GM18519 (cell line): ENCODE measurements around the gene PNPO.
"Not testable (repeated sequence)": the region's sequence is repeated elsewhere in the genome, so short reads cannot be mapped to it uniquely, and the experiment has no call there.

ENCODE experiments used
- ATAC-seq: cut with Tn5 transposase; IDR thresholded peaks from one replicate; pipeline ENCODE4 v1.9.1; 2021; ENCODE audit warnings: mild to moderate bottlenecking, moderate library complexity; ENCODE audit not compliant: unreplicated experiment, low FRiP score

Gene PNPO

DNA sequence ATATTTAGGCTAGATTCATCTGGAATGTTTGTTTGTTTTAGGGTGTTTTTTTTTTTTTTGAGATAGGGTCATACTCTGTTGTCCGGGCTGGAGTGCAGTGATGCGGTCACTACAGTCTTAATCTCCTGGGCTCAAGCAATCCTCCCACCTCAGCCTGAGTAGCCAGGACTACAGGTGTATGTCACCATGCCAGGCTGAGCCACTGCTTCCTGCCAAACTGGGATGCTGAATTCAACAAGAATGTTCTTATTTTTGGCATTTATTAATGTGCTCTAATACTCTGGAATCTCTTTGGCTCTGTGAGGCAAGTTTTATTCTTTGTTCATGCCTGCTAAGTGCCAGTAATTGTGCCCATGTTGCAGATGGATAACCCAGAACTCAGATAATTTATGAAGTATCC lies 23.8 kb upstream of the PNPO start:
- ATAC-seq, result no peak

DNA sequence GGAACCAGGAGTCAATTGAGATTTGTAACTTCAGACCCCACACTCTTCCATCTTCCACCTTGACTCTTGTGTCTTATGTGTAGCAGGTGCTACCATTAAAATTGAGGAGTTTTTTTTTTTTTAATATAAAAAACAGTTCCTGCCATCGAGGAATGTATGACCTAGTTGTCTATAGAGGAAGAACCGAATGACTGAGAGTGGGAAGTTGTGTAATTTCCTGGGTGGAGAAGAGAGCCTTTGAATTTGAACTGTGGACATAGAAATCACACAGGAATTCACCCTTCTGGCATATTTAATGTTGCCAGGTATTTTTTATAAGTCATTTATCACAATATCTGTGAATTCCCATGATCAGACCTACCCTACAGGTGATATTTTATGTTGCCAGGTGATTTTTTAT lies 23.4 kb upstream of the PNPO start:
- no peak for ATAC-seq

DNA sequence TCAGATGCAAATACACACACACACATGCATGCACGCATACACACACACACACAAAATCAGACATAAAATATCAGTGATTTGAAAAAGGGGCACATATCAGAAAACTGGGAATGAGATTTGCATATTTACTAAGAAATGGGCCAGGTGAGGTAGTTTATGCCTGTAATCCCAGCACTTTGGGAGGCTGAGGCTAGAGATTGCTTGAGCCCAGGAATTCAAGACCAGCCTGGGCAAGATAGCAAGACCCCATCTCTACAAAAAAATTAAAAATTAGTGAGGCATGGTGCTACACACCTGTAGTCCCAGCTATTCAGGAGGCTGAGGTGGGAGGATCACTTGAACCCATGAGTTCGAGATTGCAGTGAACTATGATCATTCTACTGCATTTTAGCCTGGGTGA lies 22.4 kb upstream of the PNPO start:
- no peak for ATAC-seq

DNA sequence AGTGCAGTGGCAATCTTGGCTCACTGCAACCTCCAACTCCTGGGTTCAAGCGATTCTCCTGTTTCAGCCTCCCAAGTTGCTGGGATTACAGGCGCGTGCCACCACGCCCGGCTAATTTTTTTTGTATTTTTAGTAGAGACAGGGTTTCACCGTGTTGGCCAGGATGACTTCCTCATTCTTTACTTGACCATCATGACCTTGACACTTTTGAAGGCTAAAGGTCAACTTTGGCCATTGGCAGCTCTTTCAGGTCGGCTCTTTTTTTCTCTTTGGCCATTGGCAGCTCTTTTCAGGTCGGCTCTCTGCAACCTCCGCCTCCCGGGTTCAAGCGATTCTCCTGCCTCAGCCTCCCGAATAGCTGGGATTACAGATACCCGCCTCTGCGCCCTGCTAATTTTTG lies 21.5 kb upstream of the PNPO start:
- not testable (repeated sequence) for ATAC-seq

DNA sequence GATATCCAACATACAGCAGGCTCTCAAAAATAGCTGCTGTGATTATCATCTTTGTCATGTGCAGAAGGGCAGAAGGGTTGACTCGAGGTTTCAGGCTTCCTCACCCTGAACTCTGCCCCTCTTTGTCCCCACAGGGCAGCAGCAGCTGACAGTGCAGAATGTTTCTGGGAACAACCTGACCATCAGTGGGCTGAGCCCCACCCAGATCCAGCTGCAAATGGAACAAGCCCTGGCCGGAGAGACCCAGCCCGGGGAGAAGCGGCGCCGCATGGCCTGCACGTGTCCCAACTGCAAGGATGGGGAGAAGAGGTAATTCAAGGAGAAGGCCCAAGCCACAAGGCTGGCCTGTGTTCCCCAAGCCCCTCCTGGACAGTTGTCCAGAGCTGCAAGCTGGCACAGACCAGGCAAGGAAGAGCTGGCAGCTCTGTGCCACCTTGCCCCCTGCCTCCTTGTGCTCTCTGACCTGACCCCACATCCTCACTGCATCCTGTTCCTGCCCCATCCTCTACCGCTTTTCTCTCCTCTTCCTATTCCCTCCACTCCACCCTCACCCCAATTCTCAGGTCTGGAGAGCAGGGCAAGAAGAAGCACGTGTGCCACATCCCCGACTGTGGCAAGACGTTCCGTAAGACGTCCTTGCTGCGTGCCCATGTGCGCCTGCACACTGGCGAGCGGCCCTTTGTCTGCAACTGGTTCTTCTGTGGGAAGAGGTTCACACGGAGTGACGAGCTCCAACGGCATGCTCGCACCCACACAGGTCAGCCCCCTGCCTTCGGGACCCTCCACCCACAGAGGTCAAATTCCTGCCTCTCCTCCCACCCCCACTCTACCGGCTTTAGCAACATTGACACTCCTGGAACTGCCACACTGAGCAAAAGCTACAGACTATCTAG lies 16.3 kb upstream of the PNPO start:
- no peak for ATAC-seq

DNA sequence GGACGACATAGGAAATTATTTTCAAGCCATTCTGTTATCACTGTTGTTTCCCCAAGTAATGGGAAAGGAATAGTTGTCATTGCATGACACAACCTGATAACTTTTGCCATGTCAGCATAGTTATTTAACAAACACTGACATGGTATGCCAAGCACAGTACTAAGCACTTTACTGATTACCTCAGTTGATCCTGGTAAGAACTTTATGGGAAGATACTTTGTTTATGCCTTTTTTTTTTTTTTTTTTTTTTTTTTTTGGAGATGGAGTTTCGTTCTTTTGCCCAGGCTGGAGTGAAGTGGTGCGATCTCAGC lies 15.7 kb upstream of the PNPO start:
- no peak for ATAC-seq

DNA sequence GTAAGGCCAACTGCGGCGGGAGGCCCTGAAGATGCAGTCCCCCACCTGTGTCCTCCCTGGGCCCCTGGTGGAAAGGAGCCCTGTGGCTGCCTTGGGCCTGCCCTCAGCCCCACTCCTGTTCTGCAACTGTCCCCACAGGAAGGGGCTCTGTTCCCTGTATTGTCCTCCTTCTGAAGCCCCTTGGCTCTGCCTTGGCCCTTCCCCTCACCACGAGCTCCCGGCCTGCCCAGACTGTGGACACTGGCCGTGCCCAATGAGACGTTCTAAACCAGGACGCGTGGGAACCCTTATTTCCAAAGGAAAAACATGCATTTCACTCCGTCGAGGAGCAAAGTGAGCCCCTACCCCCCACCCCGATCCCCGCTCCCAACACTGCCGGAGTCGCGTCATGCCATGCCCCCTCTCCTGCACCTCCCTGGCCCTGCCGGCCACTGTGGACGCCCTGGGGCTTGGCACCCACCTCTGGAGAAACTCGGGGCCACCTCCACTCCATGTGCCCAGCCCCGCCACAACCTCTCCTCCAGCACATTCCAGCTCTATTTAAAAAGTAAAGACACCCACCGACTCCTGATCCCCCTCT lies 13.5 kb upstream of the PNPO start:
- ATAC-seq, result no peak

DNA sequence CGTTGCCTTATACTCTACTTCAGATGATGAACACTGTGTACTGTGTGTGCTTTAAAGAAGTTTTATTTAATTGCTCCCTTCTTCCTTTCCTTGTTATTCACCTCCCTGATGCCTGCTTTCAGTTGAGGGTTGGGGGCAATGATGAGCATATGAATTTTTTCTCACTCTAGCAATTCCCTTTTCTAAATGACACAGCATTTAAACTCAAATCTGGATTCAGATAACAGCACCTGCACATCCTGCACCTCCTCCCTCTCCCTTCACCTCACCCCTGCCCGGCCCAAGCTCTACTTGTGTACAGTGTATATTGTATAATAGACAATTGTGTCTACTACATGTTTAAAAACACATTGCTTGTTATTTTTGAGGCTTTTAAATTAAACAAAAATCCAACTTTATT lies 13.0 kb upstream of the PNPO start:
- no peak for ATAC-seq

DNA sequence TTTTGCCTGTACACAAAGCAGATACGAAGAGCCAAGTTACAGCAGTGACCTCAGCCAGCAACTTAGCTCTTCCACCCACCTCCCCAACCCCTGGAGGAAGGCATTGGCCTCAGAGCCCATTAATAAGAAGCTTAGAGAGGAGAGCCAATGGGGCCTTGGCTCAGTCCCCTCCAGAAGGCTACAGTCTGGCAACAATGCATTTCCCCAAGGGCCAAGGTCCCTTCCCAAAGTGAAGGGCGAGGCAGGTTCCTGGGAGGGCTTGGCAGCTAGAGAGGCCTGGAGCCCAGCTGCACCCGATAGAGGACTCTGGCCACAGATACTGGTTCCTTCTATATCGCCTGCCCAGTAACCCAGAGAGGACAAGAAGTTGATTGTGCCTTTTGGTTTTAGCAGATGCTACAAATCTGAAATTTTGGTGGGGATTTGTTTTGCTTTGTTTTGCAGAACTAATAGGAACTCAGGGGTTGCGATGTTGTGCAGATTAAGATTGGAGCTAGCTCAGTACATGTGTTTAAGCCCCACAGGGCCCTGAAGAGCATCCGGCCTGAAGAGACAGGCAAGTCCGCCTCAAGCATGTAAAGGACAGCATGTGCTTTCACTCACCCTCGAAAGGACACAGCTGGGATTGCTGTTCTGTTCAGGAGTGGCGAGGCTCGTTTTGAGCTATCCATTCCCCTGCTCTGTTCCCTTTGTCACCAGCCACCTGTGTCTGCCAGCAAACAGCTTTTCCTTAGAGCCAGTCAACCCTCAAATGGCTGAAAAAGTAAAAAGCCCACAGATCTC lies 12.0 kb upstream of the PNPO start:
- no peak for ATAC-seq

DNA sequence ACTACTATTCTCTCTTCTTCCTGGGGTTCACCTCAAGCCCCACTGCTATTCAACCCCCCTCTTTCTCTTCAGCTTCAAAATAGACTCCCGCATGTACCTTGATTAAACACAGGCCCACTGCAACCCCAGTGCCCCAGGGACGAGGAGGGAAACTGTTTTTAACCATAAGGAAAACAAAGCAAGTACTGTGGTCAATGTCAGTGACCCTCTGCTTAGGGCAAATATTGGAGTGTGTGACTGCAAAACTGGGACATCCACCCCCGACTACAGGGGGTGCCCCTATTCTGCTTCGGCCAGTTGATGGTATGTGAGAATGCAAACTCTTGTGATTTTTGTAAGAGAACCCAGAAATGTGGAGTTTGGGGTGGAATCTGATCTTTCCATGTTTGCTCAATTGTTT lies 9.5 kb upstream of the PNPO start:
- no peak for ATAC-seq

DNA sequence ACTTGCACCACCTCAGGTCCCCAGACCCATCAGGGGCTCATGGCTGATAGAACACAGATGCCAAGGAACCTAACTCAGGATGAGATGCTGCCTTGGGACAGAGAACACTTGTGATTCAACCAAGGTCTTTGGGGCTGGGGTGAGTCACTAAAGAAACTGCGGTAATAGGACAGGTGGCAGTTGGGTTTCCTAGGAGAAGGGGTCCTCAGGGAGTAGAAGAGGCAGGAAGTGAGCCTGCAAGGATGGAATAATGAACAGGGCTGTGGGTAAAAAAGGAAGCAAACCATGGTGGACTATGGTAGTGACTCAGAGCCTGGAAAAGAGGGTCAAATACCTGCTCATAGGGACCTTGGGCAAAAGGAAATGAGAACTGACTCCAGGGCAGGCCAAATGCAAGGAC lies 6.5 kb upstream of the PNPO start:
- no peak for ATAC-seq

DNA sequence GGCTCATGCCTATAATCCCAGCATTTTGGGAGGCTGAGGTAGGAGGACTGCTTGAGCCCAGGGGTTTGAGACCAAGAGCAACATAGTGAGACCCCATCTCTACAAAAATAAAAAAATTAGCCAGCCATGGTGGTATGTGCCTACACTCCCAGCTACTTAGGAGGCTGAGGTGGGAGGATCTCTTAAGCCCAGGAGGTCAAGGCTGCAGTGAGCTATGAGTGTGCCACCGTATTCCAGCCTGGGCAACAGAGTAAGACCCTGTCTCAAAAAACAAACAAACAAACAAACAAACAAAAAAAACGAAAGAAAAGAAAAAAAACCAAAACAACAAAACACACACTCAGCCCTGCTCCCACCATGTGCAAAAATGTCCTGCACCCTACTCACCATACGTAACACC lies 5.9 kb upstream of the PNPO start:
- not testable (repeated sequence) for ATAC-seq

DNA sequence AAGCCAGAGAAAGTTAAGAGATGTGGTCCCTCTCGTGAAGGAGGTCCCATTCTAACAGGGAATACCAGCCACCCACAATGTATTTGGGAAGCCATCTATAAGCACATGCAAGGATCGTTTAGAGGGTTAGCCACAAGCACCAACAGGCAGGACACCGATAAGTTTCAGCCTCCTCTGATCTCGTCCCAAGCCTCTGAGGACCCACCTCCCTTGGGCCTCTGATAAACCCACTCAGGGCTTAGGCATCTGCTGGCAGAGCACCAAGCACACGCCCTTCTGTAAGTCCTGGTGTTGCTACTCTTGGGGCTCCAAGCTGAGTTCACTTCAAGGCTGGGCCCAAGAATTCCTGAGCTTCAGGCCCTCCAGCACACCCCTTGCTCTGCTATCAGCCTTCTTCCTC lies 5.4 kb upstream of the PNPO start:
- no peak for ATAC-seq

DNA sequence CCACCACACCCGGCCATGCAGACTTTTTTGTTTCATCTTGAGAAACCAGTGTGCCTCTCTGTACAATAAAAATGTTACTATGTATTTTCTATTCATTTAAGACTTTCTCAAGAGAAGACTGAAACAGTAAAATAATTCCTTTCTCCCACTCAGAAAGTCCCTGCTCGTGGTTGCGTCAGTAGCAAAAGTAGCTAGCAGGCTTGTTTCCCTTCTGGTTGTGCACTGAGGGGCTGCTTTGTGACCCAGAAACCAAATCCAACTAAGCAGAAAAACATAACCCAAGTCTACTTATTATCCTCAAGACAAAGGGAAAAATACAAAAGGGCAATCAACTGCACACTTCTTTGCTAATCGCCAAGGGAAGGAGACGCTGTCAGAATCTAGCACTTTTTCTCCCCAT lies 3.4 kb upstream of the PNPO start:
- no peak for ATAC-seq

DNA sequence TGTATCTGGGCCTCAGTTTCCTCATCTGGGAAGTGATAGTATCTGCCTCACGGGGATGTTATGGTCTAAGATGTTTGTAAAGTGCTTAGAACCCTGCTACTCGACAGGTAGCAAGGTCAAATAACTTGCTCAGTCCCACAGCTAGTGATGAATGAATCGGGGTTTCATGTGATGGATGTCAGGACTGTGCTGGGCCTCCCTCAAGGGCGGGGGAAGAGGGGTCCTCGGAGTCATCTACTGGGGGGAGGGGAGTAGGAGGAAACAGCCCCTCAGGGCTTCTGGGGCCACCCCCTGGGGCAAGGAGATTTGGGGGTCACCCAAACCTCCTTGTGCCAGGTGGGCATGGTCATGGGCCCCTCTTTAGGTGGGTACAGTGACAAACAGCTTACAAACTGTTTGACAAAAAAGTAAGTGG lies 732 bp downstream of the PNPO start:
- no peak for ATAC-seq

DNA sequence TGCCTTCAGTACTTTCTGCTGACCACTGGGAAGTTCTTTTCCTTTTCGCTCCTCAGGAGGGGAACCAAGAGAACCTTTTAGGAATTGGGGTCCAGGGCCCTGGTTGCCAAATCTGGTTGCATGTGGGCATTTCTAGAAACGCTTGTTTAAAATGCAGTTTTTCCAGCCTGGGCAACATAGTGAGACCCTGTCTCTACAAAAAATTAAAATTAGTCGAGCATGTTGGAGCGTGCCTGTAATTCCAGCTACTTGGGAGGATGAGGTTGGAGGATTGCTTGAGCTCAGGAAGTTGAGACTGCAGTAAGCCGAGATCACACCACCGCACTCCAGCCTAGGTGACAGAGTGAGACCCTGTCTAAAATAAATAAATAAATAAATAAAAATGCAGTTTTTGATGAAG lies 1.2 kb downstream of the PNPO start:
- ATAC-seq, result no peak

DNA sequence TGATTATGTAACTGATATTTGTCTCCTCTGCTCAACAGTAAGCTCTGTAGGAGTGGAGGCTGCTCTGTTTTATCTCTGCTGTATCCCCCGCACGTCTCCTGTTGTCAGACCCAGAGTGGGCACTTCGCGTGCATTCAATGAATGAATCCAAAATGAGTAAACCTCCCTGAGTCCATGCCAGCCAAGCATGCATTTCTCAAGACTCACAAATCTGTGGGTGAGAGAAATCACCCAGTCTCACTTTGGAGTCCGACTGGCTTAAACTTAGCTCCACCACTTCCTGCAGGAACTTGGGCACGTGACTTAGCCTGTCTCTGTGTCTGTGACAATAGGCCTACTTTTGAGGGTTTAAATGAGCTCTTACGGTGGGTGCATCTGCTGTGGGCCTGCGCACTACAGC lies 3.7 kb downstream of the PNPO start:
- no peak for ATAC-seq

DNA sequence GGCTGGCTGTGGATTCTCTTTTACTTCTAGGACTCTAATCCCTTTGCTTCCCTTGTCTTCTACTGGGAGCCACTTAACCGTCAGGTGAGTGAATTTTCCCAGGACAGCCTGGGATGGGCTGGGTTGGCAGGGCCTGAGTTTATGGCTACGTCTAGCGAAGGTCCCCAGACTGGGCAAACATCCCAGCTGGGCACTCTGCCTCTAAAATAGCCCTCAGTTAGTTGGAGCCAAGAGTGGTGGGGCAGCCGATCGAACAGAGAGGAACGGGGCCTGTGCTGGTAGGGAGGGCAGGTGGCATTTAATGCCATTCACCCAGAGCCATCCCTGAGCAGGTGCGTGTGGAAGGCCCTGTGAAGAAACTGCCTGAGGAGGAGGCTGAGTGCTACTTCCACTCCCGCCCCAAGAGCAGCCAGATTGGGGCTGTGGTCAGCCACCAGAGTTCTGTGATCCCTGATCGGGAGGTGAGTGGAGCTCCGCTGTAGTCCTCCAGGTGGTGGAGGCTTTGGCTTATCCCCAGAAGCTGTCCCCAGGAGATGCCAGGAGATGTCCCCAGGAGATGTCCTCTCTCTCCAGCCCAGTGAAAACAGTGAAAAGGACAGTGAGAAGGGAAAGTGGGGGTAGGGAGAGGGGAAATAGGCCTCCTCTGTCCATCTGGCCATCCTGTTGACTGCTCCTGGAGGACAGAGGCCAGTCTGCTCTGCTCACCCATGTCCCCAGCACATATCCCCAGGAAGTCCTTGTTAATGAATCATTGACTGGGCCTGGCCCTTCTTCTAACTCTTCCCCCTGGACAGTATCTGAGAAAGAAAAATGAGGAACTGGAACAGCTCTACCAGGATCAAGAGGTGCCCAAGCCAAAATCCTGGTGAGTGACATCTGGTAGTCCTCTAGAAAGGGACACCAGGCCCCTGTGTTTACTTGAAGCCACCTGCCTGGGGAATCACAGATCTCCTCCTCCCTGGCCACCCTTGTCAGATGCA lies 4.4 kb downstream of the PNPO start:
- ATAC-seq, result no peak

DNA sequence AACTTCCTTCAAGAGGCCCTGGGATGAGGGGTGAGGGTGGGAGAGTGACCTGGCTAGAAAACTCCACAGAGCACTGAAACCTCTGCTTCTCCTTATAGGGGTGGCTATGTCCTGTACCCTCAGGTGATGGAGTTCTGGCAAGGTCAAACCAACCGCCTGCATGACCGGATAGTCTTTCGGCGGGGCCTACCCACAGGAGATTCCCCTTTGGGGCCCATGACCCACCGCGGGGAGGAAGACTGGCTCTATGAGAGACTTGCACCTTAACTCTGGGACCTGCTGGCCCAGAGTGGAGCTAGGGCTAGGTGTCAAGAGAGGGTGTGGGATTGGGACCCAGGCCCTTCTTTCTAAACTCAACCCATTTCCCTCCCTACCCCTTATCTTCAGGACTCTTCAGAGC lies 5.1 kb downstream of the PNPO start:
- no peak for ATAC-seq

DNA sequence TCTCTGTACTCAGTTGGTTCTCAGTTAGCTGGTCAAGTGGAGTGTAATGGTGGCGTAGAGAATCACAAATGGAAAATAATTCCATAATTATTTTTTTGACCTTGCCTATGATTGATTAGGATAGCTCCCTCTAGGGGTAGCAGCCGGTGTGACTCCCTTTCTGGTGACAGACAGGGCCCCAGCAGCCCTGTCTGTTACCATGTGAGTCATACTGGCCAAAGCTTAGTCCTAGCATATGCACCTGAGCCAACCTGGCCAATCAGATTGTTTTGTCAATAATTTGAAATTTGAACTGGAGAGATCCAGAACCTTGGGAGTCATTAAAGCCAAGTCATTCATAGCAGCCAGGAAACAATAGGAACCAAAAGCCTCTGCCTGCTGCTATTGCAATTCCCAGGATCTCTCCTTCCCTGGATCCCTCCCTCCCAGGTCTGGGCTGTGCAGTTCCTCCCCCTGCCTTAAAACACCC lies 5.6 kb downstream of the PNPO start:
- no peak for ATAC-seq
